ENCODE data around the gene AGPAT1. TPM values are rescaled to one million over a fixed set of nuclear protein-coding genes. Genes with fewer than 3 reads are reported as not detected.

Gene AGPAT1
- total and polyA plus RNA-seq, 2 of the 13 experiments (the other 11 are each of a cell fraction or from before 2014, with no cell fraction given), result 51.3 to 139 TPM

GRCh38 chr6:32195902-32196681 is 20.2 kb upstream of the AGPAT1 start (continued):
- no peak for TF ChIP-seq ZNF646 (CRISPR knock-in tag; IDR thresholded peaks at IDR 0.05)
- peak; percentile 47 for TF ChIP-seq ZBTB2 (CRISPR knock-in tag; IDR thresholded peaks at IDR 0.05; ENCODE audit: low read depth)
- TF ChIP-seq ZNF75D (CRISPR knock-in tag; IDR thresholded peaks at IDR 0.05; ENCODE audit: borderline replicate concordance), result no peak
- TF ChIP-seq ELF4 (CRISPR knock-in tag; IDR thresholded peaks at IDR 0.05; ENCODE audit: borderline replicate concordance), result no peak
- peak; percentile 12; the same call in 1 of the 2 replicates for TF ChIP-seq EED (CRISPR knock-in tag; IDR thresholded peaks at IDR 0.05)
- TF ChIP-seq NFIC (IDR thresholded peaks at IDR 0.05; ENCODE audit: low read length), result no peak
- TF ChIP-seq NAIF1 (CRISPR knock-in tag; IDR thresholded peaks at IDR 0.05; ENCODE audit: borderline replicate concordance), result no peak; the same call in 1 of the 2 replicates
- TF ChIP-seq ZNF501 (CRISPR knock-in tag; IDR thresholded peaks at IDR 0.05), result peak; percentile 96
- no peak for TF ChIP-seq CCAR2 (optimal IDR thresholded peaks at IDR 0.05; ENCODE audit: low read depth, low read length)
- TF ChIP-seq MED8 (CRISPR knock-in tag; IDR thresholded peaks at IDR 0.05; ENCODE audit: insufficient replicate concordance), result no peak
- TF ChIP-seq ZNF598 (CRISPR knock-in tag; IDR thresholded peaks at IDR 0.05; ENCODE audit: borderline replicate concordance), result peak; percentile 92
- TF ChIP-seq BCL6 (CRISPR knock-in tag; IDR thresholded peaks at IDR 0.05), result peak; percentile 3
- no peak for TF ChIP-seq MLX (CRISPR knock-in tag; IDR thresholded peaks at IDR 0.05)
- peak; percentile 68; the same call in 1 of the 2 replicates for TF ChIP-seq RXRB (CRISPR knock-in tag; IDR thresholded peaks at IDR 0.05; ENCODE audit: borderline replicate concordance)
- TF ChIP-seq RFX1 (IDR thresholded peaks at IDR 0.05), result peak; percentile 83
- TF ChIP-seq HNRNPLL (IDR thresholded peaks at IDR 0.05; ENCODE audit: low read depth, low read length, poor library complexity, severe bottlenecking), result peak; percentile 81
- no peak for TF ChIP-seq FOXA3 (CRISPR knock-in tag; IDR thresholded peaks at IDR 0.05)
- TF ChIP-seq ZNF530 (CRISPR knock-in tag; IDR thresholded peaks at IDR 0.05; ENCODE audit: low read depth), result no peak
- TF ChIP-seq ZNF431 (CRISPR knock-in tag; IDR thresholded peaks at IDR 0.05; ENCODE audit: borderline replicate concordance, low read depth), result peak; percentile 57; the same call in 1 of the 2 replicates
- TF ChIP-seq ZNF563 (CRISPR knock-in tag; IDR thresholded peaks at IDR 0.05), result peak; percentile 66; the same call in 1 of the 2 replicates
- TF ChIP-seq ZNF446 (CRISPR knock-in tag; IDR thresholded peaks at IDR 0.05), result peak; percentile 74; the same call in 1 of the 2 replicates
- no peak for TF ChIP-seq ZNF138 (CRISPR knock-in tag; IDR thresholded peaks at IDR 0.05; ENCODE audit: low read depth)
